ENCODE data around the gene DNAJA3. TPM values are rescaled to one million over a fixed set of nuclear protein-coding genes. Genes with fewer than 3 reads are reported as not detected.
A peak's percentile ranks its signal among the peaks of the same experiment; 100 is the strongest.

Gene DNAJA3
- total and polyA plus RNA-seq, 2 of the 4 experiments (the other 2 are of a cell fraction) = 38.0 to 40.2 TPM

DNA sequence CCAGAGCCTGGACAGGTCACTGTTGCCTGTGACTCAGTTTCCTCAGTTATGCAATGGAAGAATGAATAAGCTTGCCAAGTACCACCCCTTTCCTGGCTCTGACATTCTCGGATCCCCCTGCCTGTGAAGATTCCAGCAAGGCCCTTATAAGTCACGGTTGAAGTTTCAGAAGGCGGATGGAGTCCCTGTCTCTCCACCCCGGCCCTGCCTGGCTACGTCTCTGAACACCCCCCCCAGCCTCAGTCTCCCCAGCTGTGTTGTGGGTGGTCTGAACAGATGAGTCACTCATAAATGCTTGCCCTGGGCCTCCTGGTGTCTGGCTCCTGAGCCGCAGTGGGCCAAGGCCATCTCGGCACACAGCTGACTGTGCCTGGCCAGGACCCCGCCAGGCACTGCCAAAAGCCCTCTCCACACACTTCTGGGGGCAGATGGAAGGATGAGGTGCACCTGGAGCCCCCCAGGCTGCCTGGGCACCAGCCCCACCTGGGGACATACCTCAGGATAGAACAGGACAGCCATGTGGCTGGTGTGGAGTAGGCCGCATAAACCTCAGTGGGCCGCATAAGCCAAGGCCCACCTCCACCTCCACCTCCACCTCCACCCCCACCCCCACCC, 38.6 kb upstream of the DNAJA3 start:
- dilution Hi-C loops (cut with HindIII; ENCODE audit: low sequenced_read_pairs, unreplicated experiment) = no loop called here
- Histone ChIP-seq H4K20me1 (ENCODE audit: insufficient read depth, low read length) (peaks cover 51% of the 10 kb centered on the region), H4K8ac (ENCODE audit: low read depth in 2 of 2, low read length in 2 of 2) (peak overlapping the region; percentile 15 to 24; a peak in 1 of 4 replicates), H3K27ac (ENCODE audit: insufficient read depth, low read length) (peak overlapping the region; percentile 34; the same call in 1 of the 2 replicates), H2BK120ac (ENCODE audit: low read depth, low read length) (peak overlapping the region; percentile 34), H4K5ac (ENCODE audit: low read depth, low read length) (no peak overlapping the region), H3K36me3 (ENCODE audit: control insufficient read depth, insufficient read depth, low read length) (peaks cover 23% of the 10 kb centered on the region), H3K4me3 (ENCODE audit: insufficient read depth, low read depth, low read length) (no peak overlapping the region), H3K4me2 (ENCODE audit: low read depth, low read length) (no peak overlapping the region), H3K79me1 (ENCODE audit: low read depth in 1 of 2, low read length in 2 of 2) (peaks cover 0 to 79% of the 10 kb centered on the region in 2 experiments; a peak in 2 of 4 replicates), H4K91ac (ENCODE audit: insufficient read depth, low read depth, low read length) (peak overlapping the region; percentile 52), H3K4ac (ENCODE audit: low read depth, low read length) (peak overlapping the region; percentile 59), H3K9me3 (ENCODE audit: control insufficient read depth, insufficient read depth, low read length) (no peaks in the 10 kb centered on the region), H2AK9ac (replicated peaks; ENCODE audit: low read depth, low read length, poor library complexity) (peak overlapping the region; percentile 65), H2AK5ac (ENCODE audit: low read depth, low read length) (peak overlapping the region; percentile 69), H2BK20ac (ENCODE audit: low read depth, low read length) (0 out of 2 replicates have a peak overlapping the region, but pooled peaks have one; percentile 53), H3K9ac (ENCODE audit: low read depth, low read length) (no peak overlapping the region), H3K18ac (ENCODE audit: low read depth, low read length) (no peak overlapping the region), H3K14ac (replicated peaks; ENCODE audit: low read depth, low read length) (peak overlapping the region; percentile 58), H3K9me1 (ENCODE audit: insufficient read depth, low read length) (peaks cover 21% of the 10 kb centered on the region), H3K23ac (ENCODE audit: low read depth, low read length) (peak overlapping the region; percentile 15; the same call in 1 of the 2 replicates), H3K27me3 (ENCODE audit: control insufficient read depth, insufficient read depth, low read length) (no peaks in the 10 kb centered on the region), H2AFZ (replicated peaks; ENCODE audit: low read length, poor library complexity) (peak overlapping the region; percentile 48), H3K4me1 (ENCODE audit: control insufficient read depth, insufficient read depth, low read length) (peaks cover 39% of the 10 kb centered on the region), H2BK5ac (ENCODE audit: low read depth, low read length, poor library complexity, severe bottlenecking) (peak overlapping the region; percentile 48), H2BK15ac (ENCODE audit: low read depth, low read length) (0 out of 3 replicates have a peak overlapping the region, but pooled peaks have one; percentile 14), H3K56ac (ENCODE audit: extremely low read depth, insufficient read depth, low read length) (no peak overlapping the region)
- no CpG with 5 or more reads among the region's 10 CpGs for WGBS, 2 experiments (ENCODE audit: extremely low coverage in 2 of 2, insufficient read length in 1 of 2)
- POLR2A ChIA-PET (ENCODE audit: unreplicated experiment) = interaction anchor here (1.4 kb wide), 1 partner anchor 9 kb away, joined by 4 read pairs; no protein-coding TSS in a partner anchor
- in situ Hi-C loops (cut with MboI; ENCODE audit: low sequenced_read_pairs) = no loop called here
- intact Hi-C loops (cut with micrococcal nuclease) = no loop called here
- ATAC-seq (ENCODE audit: low read depth) (peak; percentile 2; the same call in 1 of the 2 replicates), DNase-seq (no peak)
- BruUV-seq (replicated peaks) = no TSS peak
- TF ChIP-seq POLR2A (IDR thresholded peaks at IDR 0.05; ENCODE audit: low read depth, low read length) = peak; percentile 24; the same call in 1 of the 2 replicates
- TF ChIP-seq CEBPB (IDR thresholded peaks at IDR 0.05; ENCODE audit: low read depth, low read length) = peak; percentile 13; the same call in 1 of the 2 replicates
- TF ChIP-seq MAZ (IDR thresholded peaks at IDR 0.05; ENCODE audit: borderline replicate concordance, low read depth, low read length) = no peak
- TF ChIP-seq FOS (IDR thresholded peaks at IDR 0.05; ENCODE audit: low read depth, low read length) = peak; percentile 47; the same call in 1 of the 2 replicates
- TF ChIP-seq RCOR1 (IDR thresholded peaks at IDR 0.05; ENCODE audit: insufficient replicate concordance, low read length) = no peak
- CTCF ChIA-PET = interaction anchor here (2.4 kb wide), 1 partner anchor 15 kb away, joined by 7 read pairs; no protein-coding TSS in a partner anchor
